H1 (cell line): Measurements from ENCODE around the gene KCTD12. TPM values are rescaled to one million over a fixed set of nuclear protein-coding genes. Genes with fewer than 3 reads are reported as not detected.

ENCODE experiments used
- CTCF ChIA-PET: fragments of 300-600 bp; sonication (Branson Sonifier 250); formaldehyde crosslinking; loops from one replicate; lab custom pipeline; 2021; ENCODE audit not compliant: partially characterized antibody; lab: Charles Lee
- POLR2A ChIA-PET: fragments of 300-600 bp; sonication (Branson Sonifier 250); formaldehyde crosslinking; loops from one replicate; lab custom pipeline; 2021; ENCODE audit warnings: inconsistent platforms; ENCODE audit not compliant: partially characterized antibody; lab: Charles Lee
- DNase-seq, 2 experiments: peaks; one replicate each; pipeline versions ENCODE4 v3.0.0 to v3.0.0-alpha.2; 2010 to 2022; ENCODE audit warnings: low spot score in 2 of 2, low read depth in 1 of 2, mixed read lengths in 1 of 2
- FAIRE-seq: peaks from 2 replicates; lab custom pipeline; 2011; peaks lifted over from hg19 to GRCh38; lab: Jason Lieb, UNC
- H2AFZ ChIP-seq: 2 replicates; pipeline ENCODE4 v1.8.1; 2012; ENCODE audit warnings: low read length, inconsistent platforms
- H2AK5ac ChIP-seq: 2 replicates; pipeline ENCODE4 v1.6.1; 2013; ENCODE audit warnings: low read depth, low read length
- H2BK120ac ChIP-seq: replicated peaks from 2 replicates; pipeline ENCODE3; 2013; ENCODE audit warnings: low read depth, low read length, inconsistent platforms
- H2BK12ac ChIP-seq: 2 replicates; pipeline ENCODE4 v1.6.1; 2013; ENCODE audit warnings: low read depth, low read length
- H2BK15ac ChIP-seq: 2 replicates; pipeline ENCODE4 v1.6.1; 2013; ENCODE audit warnings: low read length
- H2BK20ac ChIP-seq: 2 replicates; pipeline ENCODE4 v1.6.1; 2013; ENCODE audit warnings: low read length
- H2BK5ac ChIP-seq: 2 replicates; pipeline ENCODE4 v1.6.1; 2013; ENCODE audit warnings: low read depth, low read length
- H3K14ac ChIP-seq: 2 replicates; pipeline ENCODE4 v1.6.1; 2013; ENCODE audit warnings: inconsistent platforms; ENCODE audit not compliant: insufficient read length
- H3K18ac ChIP-seq: 2 replicates; pipeline ENCODE4 v1.6.1; 2013; ENCODE audit warnings: low read length; ENCODE audit errors: extremely low read depth
- H3K23ac ChIP-seq: 2 replicates; pipeline ENCODE4 v1.6.1; 2013; ENCODE audit warnings: inconsistent platforms; ENCODE audit not compliant: insufficient read length
- H3K23me2 ChIP-seq: 2 replicates; pipeline ENCODE4 v1.6.1; 2013; ENCODE audit warnings: low read depth, low read length
- H3K27ac ChIP-seq: 2 replicates; pipeline ENCODE4 v1.6.1; 2011; ENCODE audit warnings: low read depth, low read length, inconsistent platforms
- H3K27me3 ChIP-seq, 4 experiments: replicated peaks in 1 of 4; 1 replicate in 1 of 4; 2 replicates in 3 of 4; pipeline versions ENCODE4 v1.6.1 to v1.8.1; 2011 to 2013; ENCODE audit warnings: low read length in 3 of 4, mild to moderate bottlenecking in 3 of 4, inconsistent platforms in 2 of 4, mixed read lengths in 2 of 4, moderate library complexity in 1 of 4; ENCODE audit not compliant: control insufficient read depth in 3 of 4, insufficient read depth in 3 of 4; ENCODE audit errors: extremely low read depth in 1 of 4
- H3K36me3 ChIP-seq, 4 experiments: 2 replicates each; pipeline versions ENCODE4 v1.6.1 to v1.8.1; 2011 to 2013; ENCODE audit warnings: mild to moderate bottlenecking in 4 of 4, low read length in 3 of 4, moderate library complexity in 2 of 4, control low read depth in 1 of 4, inconsistent platforms in 1 of 4; ENCODE audit not compliant: insufficient read depth in 4 of 4, control insufficient read depth in 2 of 4
- H3K4ac ChIP-seq: replicated peaks from 2 replicates; pipeline ENCODE3; 2013; ENCODE audit warnings: low read length, low read depth, mixed read lengths, inconsistent platforms; ENCODE audit not compliant: insufficient read length
- H3K4me1 ChIP-seq, 4 experiments: replicated peaks in 1 of 4; 1 replicate in 1 of 4; 2 replicates in 3 of 4; pipeline versions ENCODE4 v1.6.1 to v1.8.1; 2011 to 2013; ENCODE audit warnings: low read length in 3 of 4, inconsistent platforms in 2 of 4, mixed read lengths in 1 of 4; ENCODE audit not compliant: insufficient read depth in 4 of 4, control insufficient read depth in 3 of 4
- H3K4me2 ChIP-seq, 2 experiments: 2 replicates each; pipeline versions ENCODE4 v1.6.1 to v1.8.1; 2011 to 2013; ENCODE audit warnings: low read depth in 2 of 2, low read length in 2 of 2, control low read depth in 1 of 2, inconsistent platforms in 1 of 2, mild to moderate bottlenecking in 1 of 2; ENCODE audit not compliant: insufficient read depth in 1 of 2
- H3K4me3 ChIP-seq, 4 experiments: fragments of 200-600, 300-600 bp in 1 of 4; sonication (generic), shearing (Covaris generic), sonication (Bioruptor Twin) in 1 of 4; 2 replicates each; pipeline versions ENCODE4 v1.5.1 to v1.8.1; 2011 to 2016; ENCODE audit warnings: low read length in 4 of 4, low read depth in 3 of 4, control low read depth in 2 of 4, inconsistent platforms in 2 of 4, mild to moderate bottlenecking in 2 of 4, mixed read lengths in 1 of 4, moderate library complexity in 1 of 4; ENCODE audit not compliant: insufficient read depth in 2 of 4; ENCODE audit errors: extremely low read depth in 1 of 4
- H3K56ac ChIP-seq: replicated peaks from 2 replicates; pipeline ENCODE3; 2013; ENCODE audit warnings: low read depth, mild to moderate bottlenecking, mixed read lengths, low read length, inconsistent platforms; ENCODE audit not compliant: insufficient read length
- H3K79me1 ChIP-seq: 2 replicates; pipeline ENCODE4 v1.6.1; 2013; ENCODE audit warnings: low read depth, low read length, control low read depth
- H3K79me2 ChIP-seq, 2 experiments: 2 replicates each; pipeline versions ENCODE4 v1.6.1 to v1.8.1; 2012 to 2013; ENCODE audit warnings: low read length in 2 of 2, mild to moderate bottlenecking in 2 of 2, inconsistent platforms in 1 of 2; ENCODE audit not compliant: insufficient read depth in 2 of 2, control insufficient read depth in 1 of 2
- H3K9ac ChIP-seq, 4 experiments: replicated peaks in 1 of 4; 1 replicate in 1 of 4; 2 replicates in 3 of 4; pipeline versions ENCODE4 v1.6.1 to v1.8.1; 2011 to 2013; ENCODE audit warnings: low read depth in 3 of 4, low read length in 3 of 4, control low read depth in 2 of 4, mild to moderate bottlenecking in 2 of 4, moderate library complexity in 2 of 4, inconsistent platforms in 1 of 4; ENCODE audit errors: extremely low read depth in 1 of 4
- H3K9me3 ChIP-seq, 2 experiments: 2 replicates each; pipeline versions ENCODE4 v1.6.1 to v1.8.1; 2012 to 2013; ENCODE audit warnings: mild to moderate bottlenecking in 2 of 2, moderate library complexity in 2 of 2, control low read depth in 1 of 2, inconsistent platforms in 1 of 2, low read depth in 1 of 2, low read length in 1 of 2, mixed read lengths in 1 of 2; ENCODE audit not compliant: insufficient read depth in 2 of 2
- H4K20me1 ChIP-seq, 2 experiments: replicated peaks in 1 of 2; 2 replicates each; pipeline versions ENCODE3 to v1.8.1; 2011 to 2013; ENCODE audit warnings: inconsistent platforms in 2 of 2, low read length in 2 of 2, mild to moderate bottlenecking in 1 of 2; ENCODE audit not compliant: insufficient read depth in 2 of 2, control insufficient read depth in 1 of 2
- H4K5ac ChIP-seq: 2 replicates; pipeline ENCODE4 v1.6.1; 2013; ENCODE audit warnings: low read length, low read depth, mixed read lengths, inconsistent platforms; ENCODE audit not compliant: insufficient read length
- H4K8ac ChIP-seq: 2 replicates; pipeline ENCODE4 v1.8.0; 2013; ENCODE audit warnings: mild to moderate bottlenecking, moderate library complexity, low read length, inconsistent platforms; ENCODE audit not compliant: insufficient read depth; ENCODE audit errors: extremely low read depth
- H4K91ac ChIP-seq: replicated peaks from 2 replicates; pipeline ENCODE3; 2013; ENCODE audit warnings: low read length, mixed read lengths, inconsistent platforms; ENCODE audit not compliant: insufficient read length
- BRCA1 ChIP-seq: IDR thresholded peaks from 2 replicates; pipeline ENCODE4 v1.6.1; 2012; ENCODE audit warnings: low read depth, low read length, improper control_type of control experiment
- CTCF ChIP-seq, 3 experiments: IDR thresholded peaks; 1 replicate in 2 of 3; 2 replicates in 1 of 3; pipeline versions ENCODE4 v1.5.1 to v1.6.1; 2011; ENCODE audit warnings: low read length in 3 of 3, mild to moderate bottlenecking in 3 of 3, inconsistent platforms in 2 of 3, low read depth in 1 of 3, moderate library complexity in 1 of 3; ENCODE audit not compliant: insufficient read depth in 1 of 3; ENCODE audit errors: control extremely low read depth in 1 of 3
- TCF12 ChIP-seq: IDR thresholded peaks from 2 replicates; pipeline ENCODE4 v1.6.1; 2011; ENCODE audit warnings: low read depth, mild to moderate bottlenecking, low read length
- USF2 ChIP-seq: IDR thresholded peaks from 2 replicates; pipeline ENCODE4 v1.6.1; 2011; ENCODE audit warnings: low read length, improper control_type of control experiment
- WGBS, 2 experiments: shearing (Covaris generic) in 1 of 2; methylation state at CpG; one replicate each; pipeline versions ENCODE4 v1.1.6 to v1.1.7; 2013 to 2015; ENCODE audit warnings: low lambda C conversion rate in 2 of 2, mixed read lengths in 2 of 2, inconsistent platforms in 1 of 2, low coverage in 1 of 2, missing lambda C conversion rate in 1 of 2; ENCODE audit not compliant: insufficient replicate concordance in 2 of 2, insufficient coverage in 1 of 2, insufficient read length in 1 of 2; ENCODE audit errors: extremely low coverage in 1 of 2, missing lambda C conversion rate in 1 of 2; 5-methylcytosine and 5-hydroxymethylcytosine counted together
- long read RNA-seq, 2 experiments: library from RNA in 1 of 2; library from capped mRNA in 1 of 2; stranded (forward); transcript quantifications; one replicate each; pipeline ENCODE4 v2.0.0, GENCODE V29; 2021; ENCODE audit warnings: inconsistent platforms in 1 of 2
- polyA minus RNA-seq, 3 experiments: library from RNA; depleted of rRNA, polyadenylated mRNA; stranded (reverse); fragments of >200 nt; gene quantifications; 1 replicate in 2 of 3; 2 replicates in 1 of 3; pipeline ENCODE4 v1.2.3, GENCODE V29; 2011
- polyA plus RNA-seq, 7 experiments: library from polyadenylated mRNA; depleted of rRNA in 3 of 7; stranded (reverse) in 5 of 7; unstranded in 2 of 7; fragments of >200 nt in 5 of 7; fragments of 200-250 nt in 2 of 7; gene quantifications; 1 replicate in 5 of 7; 2 replicates in 1 of 7; 4 replicates in 1 of 7; pipeline versions ENCODE4 v1.2.1 to v1.2.3, GENCODE V29; 2011 to 2013; ENCODE audit warnings: missing spikeins in 2 of 7, mixed read lengths in 2 of 7
- total RNA-seq: library from RNA; stranded (reverse); fragmentation: NEBNext Ultra II Directional; extraction: Animal tissue kit (Norgen Biotek cat#: 25700); gene quantifications from 2 replicates; pipeline ENCODE4 v1.2.1, GENCODE V29; 2021

Gene KCTD12
- total RNA-seq (9.1 and 9.6 TPM in 2 replicates), polyA plus RNA-seq (2011; rRNA removed) (2.5 and 2.7 TPM in 2 replicates), polyA minus RNA-seq (2011; rRNA and poly(A)+ RNA removed) (3.5 and 4.1 TPM in 2 replicates)
- polyA plus RNA-seq (2011; cell fraction: cytosol; rRNA removed): 2.1 TPM
- 3.3 TPM for polyA plus RNA-seq (2011; cell fraction: nucleus; rRNA removed)
- polyA plus RNA-seq (2012, experiment 1 of 2): 2.6 to 4.9 TPM (median 3.5 TPM) in 4 replicates
- 0.73 TPM for polyA plus RNA-seq (2012, experiment 2 of 2)
- polyA plus RNA-seq (2013, experiment 1 of 2): 5.1 TPM
- 4.5 TPM for polyA plus RNA-seq (2013, experiment 2 of 2)
- 4.3 TPM for polyA minus RNA-seq (2011; cell fraction: cytosol; rRNA and poly(A)+ RNA removed)
- 5.7 TPM for polyA minus RNA-seq (2011; cell fraction: nucleus; rRNA and poly(A)+ RNA removed)
- long read RNA-seq, experiment 1, full-length matches to known transcripts: 9 of 9 reads
- long read RNA-seq, experiment 1, partial matches to known transcripts: 0 of 9 reads
- long read RNA-seq, experiment 1, other reads (novel, unspliced or antisense): 0 of 9 reads
- long read RNA-seq, experiment 2, full-length matches to known transcripts: 1 of 1 reads
- long read RNA-seq, experiment 2, partial matches to known transcripts: 0 of 1 reads
- long read RNA-seq, experiment 2, other reads (novel, unspliced or antisense): 0 of 1 reads

GRCh38 chr13:76886292-76887075 is at the start of gene KCTD12:
Gene KCTD12, minus strand, starts transcription at chr13:76886405. Its CDS starts 257 bp downstream, at chr13:76886148.
- H3K18ac ChIP-seq: peak within 1 kb of the TSS; percentile 9; the same call in 1 of the 2 replicates
- no peak within 1 kb of the TSS for H2AK5ac ChIP-seq
- no peak within 1 kb of the TSS for H2BK15ac ChIP-seq
- H3K79me2 ChIP-seq: no peaks in the 10 kb centered on the region
- peaks cover 10 to 43% (median 38%) of the 10 kb centered on the region in 4 experiments for H3K27me3 ChIP-seq
- H2BK12ac ChIP-seq: peak within 1 kb of the TSS; percentile 40; the same call in 1 of the 2 replicates
- peak within 1 kb of the TSS; percentile 59 to 96 for H3K4me2 ChIP-seq
- peak within 1 kb of the TSS in 2 of 4 experiments; percentile 20 to 63; a peak in 4 of 7 replicates for H3K9ac ChIP-seq
- ChIA-PET POLR2A (interaction anchor here (0.8 to 1.6 kb wide), 2 partner anchors 11 to 141 kb away, joined by 3 read pairs; partner anchors contain the start of gene FBXL3), CTCF (interaction anchor here (0.9 to 3.8 kb wide), 13 partner anchors 9 to 1010 kb away, joined by 3 to 15 read pairs (median 8); no protein-coding TSS in a partner anchor)
- H2BK120ac ChIP-seq: no peak within 1 kb of the TSS
- H3K36me3 ChIP-seq: no peaks in the 10 kb centered on the region
- WGBS, 2 experiments: 1% methylated on average over 49 of the region's 83 CpGs; no CpG with 5 or more reads in 1 of the 2 experiments
- no peak within 1 kb of the TSS for H3K14ac ChIP-seq
- no peak within 1 kb of the TSS for H3K23ac ChIP-seq
- H2BK5ac ChIP-seq: no peak within 1 kb of the TSS
- FAIRE-seq (no peak), DNase-seq (peak in 1 of 2 experiments; percentile 19)
- no peak within 1 kb of the TSS for H4K5ac ChIP-seq
- peak within 1 kb of the TSS; percentile 95 for H2AFZ ChIP-seq
- no peak within 1 kb of the TSS for H2BK20ac ChIP-seq
- H4K91ac ChIP-seq: no peak within 1 kb of the TSS
- no peak within 1 kb of the TSS for H3K27ac ChIP-seq
- H3K56ac ChIP-seq: peak within 1 kb of the TSS; percentile 11
- no peak within 1 kb of the TSS for H3K4ac ChIP-seq
- H3K4me3 ChIP-seq: peak within 1 kb of the TSS; percentile 67 to 74 (median 70)
- peak within 1 kb of the TSS; percentile 83 for H4K8ac ChIP-seq
- no peaks in the 10 kb centered on the region for H3K79me1 ChIP-seq
- no peaks in the 10 kb centered on the region for H3K9me3 ChIP-seq
- H3K23me2 ChIP-seq: peaks cover 19% of the 10 kb centered on the region; the same call in 1 of the 2 replicates
- no peaks in the 10 kb centered on the region for H4K20me1 ChIP-seq
- peaks cover 0 to 5% (median 4%) of the 10 kb centered on the region in 4 experiments for H3K4me1 ChIP-seq
- TF ChIP-seq TCF12 (no peak), USF2 (no peak), CTCF (IDR thresholded peaks at IDR 0.05; ENCODE audit: control extremely low read depth in 1 of 3, insufficient read depth in 1 of 3, low read depth in 1 of 3, low read length in 3 of 3) (peak; percentile 29 to 56 (median 29); a peak in 3 of 4 replicates), BRCA1 (no peak)
